Kidney glomerular epithelial cell (primary cell): ENCODE results near the gene SLC25A48.

Source experiments
- DNase-seq: peaks from one replicate; lab custom pipeline; 2025; lab: John Stamatoyannopoulos, UW

SLC25A48 gene, protein sequence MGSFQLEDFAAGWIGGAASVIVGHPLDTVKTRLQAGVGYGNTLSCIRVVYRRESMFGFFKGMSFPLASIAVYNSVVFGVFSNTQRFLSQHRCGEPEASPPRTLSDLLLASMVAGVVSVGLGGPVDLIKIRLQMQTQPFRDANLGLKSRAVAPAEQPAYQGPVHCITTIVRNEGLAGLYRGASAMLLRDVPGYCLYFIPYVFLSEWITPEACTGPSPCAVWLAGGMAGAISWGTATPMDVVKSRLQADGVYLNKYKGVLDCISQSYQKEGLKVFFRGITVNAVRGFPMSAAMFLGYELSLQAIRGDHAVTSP

DNA sequence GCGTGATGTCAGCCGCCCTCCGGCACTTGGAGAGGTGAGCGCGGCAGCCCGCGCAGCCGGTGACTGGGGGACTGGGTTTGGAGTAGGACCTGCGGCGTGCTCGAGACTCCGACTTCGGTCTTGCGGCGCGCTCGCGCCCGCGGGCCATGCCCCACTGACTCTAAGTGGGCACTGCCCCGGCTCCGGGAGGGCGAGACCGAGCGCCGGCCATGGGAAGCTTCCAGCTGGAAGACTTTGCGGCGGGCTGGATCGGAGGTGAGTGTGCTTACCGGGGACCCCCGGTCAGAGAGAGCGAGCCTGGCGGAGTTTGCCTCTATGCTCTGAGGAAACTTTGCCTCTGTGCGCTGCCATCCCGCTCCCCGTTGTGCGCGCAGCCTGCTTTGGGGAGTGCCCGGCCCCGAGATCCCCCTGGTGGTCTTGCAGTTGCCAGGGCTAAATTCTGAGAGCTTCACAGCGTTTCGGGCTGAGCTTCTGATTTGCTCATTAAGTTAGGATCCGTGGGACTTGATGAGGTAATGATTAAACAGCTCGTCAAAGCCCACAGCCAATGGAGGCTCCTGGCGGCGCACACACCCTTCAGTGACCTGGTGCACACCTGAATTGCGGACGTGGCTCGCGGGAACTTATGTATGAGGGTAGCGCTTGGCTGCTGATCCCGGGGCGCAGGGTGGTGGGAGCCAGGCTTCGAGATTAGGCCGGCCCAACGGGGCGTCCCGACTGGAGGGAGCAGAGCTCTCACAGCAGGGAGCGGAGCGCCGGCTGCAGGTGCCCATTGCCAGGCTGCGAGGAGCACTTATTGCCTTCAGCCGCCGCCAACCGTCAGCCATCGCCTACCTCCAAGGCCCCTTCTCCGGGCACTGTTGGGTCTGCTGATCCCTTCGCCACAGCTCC is at the start of gene SLC25A48:
Gene SLC25A48, plus strand, starts transcription at position 25 of the 891 bp plus-strand sequence. Its CDS starts 185 bp downstream, at position 210.
- DNase-seq = peak; percentile 32

DNA sequence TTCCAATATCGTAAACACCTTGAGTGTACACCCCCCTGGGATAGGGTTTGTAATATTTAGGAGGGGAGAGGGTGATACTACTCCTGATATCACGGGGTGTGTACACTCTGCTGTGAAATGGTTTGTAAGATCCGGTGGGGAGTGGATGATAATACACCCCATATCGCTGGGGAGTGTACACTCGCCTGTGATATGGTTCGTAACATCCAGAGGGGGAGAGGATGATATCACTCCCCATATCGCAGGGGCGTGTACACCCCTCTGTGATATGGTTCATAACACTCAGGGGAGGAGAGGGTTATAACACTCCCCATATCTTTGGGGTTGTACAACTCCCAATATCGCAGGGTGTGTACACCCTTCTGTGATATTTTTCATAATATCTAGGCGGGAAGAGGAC is 33.8 kb upstream of the SLC25A48 start:
- no peak for DNase-seq

DNA sequence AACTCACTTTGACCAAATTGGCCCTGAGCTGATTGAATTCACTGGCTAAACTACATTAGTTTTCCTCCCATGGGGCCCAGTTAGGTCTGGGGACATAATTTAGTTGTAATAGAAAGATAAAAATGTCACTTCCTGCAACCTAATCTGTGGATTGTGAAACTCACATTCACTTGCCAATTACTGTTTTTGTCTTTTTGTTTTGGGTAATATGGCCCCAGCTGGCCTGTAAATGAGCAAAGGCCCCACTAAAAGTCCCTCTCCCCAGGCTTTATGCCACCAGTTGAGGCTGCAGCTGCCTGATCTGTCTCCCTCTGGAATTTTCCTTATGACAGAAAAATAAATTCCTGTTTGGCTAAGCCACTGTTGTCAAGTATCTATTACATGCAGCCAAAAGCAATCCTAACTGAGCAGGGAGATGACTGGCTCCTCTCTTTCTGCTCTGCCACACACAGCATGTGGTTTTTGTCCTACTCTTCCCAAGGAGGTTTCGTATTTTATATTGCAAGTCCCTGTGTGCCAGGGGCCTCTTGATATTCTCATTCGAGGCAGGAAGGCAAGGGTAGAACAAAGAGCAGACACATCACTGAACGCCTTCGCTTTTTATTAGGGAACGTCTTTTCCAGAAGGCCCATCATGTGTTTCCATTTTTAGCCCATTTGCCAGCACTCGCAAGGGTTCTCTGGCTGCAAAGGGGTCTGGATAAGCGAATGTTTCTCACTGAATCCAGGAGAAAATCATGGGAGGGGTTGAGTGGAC is 24.1 kb upstream of the SLC25A48 start:
- no peak for DNase-seq

GRCh38 chr5:135811007-135811406 is 23.5 kb upstream of the SLC25A48 start:
- DNase-seq = no peak

DNA sequence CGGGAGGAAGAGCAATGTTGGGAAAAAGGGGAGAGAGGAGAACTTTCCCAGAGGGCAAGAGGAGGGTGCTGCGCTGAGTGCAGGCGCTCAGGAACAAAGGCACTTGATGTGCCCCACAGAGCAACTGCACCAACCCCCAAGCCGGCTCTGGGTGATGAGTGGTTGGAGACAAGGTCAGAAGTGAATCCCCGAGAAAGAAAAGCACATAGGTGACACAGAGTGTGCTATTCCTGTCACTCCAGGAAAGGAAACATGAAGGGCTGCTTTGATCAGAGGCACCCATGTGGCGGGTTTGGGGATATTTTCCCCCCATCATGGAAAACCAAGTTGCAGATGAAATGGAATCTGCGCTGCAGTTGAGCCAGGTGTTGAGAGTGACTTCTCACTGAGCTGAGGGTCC is 20.7 kb upstream of the SLC25A48 start:
- DNase-seq = no peak

- DNase-seq = no peak
Observed at GRCh38 chr5:135814316-135814715, 20.1 kb upstream of the SLC25A48 start.

- DNase-seq = no peak
Observed at GRCh38 chr5:135814812-135815211, 19.7 kb upstream of the SLC25A48 start.

DNA sequence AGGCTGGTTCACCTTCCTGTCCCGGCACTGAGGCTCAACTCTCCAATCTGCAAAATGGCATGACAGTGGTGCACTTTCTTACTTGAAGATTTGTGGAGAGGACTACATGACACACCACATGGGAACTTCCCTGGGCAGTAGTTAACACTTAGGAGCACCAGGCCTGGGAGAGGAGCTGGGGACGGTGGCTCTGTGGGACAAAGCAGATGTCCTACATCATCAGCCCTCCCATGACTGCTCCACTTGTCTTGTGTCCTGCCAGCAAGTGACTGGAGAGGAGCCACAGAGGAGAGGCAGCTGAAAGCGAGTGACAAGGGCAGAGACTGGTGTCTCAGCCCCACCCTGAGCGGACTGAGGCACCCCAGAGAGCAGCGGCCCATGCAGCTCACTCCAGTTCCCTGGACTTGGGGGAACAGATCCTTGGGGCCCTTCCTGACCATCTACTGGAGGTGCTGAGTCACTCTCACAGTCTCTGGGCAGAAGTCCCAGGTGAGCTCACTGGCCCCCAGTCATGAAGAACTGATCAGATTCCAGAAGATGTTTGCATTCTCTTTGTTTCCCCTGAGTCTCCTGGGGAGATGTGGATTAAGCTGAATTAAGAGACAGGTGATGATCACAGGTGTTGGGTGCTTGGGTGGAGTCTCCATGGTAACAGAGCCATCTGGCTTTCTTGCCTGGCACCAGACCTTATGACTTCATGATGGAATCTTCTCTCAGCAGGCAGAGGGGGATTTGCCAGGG is 13.2 kb upstream of the SLC25A48 start:
- DNase-seq = peak; percentile 7

- no peak for DNase-seq
Observed at GRCh38 chr5:135821802-135822201, 12.7 kb upstream of the SLC25A48 start.

DNA sequence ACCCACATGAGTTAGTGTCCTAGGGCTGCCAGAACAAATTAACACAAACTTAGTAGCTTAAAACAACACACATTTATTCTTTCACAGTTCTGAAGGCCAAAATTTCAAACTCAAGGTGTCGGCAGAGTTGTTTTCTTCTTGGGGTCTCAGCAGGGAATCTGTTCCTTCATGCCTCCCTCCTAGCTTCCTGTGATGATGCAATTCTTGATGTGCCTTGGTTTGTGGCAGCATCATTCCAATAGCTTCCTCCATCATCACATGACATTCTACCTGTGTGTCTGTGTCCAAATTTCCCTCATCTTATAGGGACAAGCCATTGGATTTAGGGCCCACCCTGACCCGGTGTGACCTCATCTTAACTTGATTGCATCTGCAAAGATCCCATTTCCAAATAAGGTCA is 12.2 kb upstream of the SLC25A48 start:
- no peak for DNase-seq

- DNase-seq = no peak
Observed at GRCh38 chr5:135822959-135823358, 11.5 kb upstream of the SLC25A48 start.

DNA sequence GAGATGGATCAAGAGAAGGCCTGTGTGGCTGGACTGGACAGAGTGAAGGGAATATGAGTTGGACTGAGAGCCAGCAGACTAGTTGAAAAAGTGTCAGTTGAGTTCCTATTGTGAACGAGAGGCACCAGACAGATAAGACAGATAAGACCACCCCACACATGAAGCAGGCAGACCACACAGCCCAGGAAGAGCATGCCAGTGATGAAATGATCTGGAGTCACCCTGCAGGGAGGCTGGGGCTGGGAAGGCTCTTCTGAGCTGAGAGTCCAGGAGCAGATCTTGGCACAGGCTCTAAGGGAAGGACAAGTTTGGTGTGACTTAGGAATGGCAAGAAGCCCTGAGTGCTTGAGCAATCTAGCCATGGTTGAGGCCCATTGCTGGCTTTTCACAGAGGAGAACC is 10.6 kb upstream of the SLC25A48 start:
- DNase-seq = no peak

GRCh38 chr5:135824541-135825041 is 9.9 kb upstream of the SLC25A48 start:
- DNase-seq = no peak

DNA sequence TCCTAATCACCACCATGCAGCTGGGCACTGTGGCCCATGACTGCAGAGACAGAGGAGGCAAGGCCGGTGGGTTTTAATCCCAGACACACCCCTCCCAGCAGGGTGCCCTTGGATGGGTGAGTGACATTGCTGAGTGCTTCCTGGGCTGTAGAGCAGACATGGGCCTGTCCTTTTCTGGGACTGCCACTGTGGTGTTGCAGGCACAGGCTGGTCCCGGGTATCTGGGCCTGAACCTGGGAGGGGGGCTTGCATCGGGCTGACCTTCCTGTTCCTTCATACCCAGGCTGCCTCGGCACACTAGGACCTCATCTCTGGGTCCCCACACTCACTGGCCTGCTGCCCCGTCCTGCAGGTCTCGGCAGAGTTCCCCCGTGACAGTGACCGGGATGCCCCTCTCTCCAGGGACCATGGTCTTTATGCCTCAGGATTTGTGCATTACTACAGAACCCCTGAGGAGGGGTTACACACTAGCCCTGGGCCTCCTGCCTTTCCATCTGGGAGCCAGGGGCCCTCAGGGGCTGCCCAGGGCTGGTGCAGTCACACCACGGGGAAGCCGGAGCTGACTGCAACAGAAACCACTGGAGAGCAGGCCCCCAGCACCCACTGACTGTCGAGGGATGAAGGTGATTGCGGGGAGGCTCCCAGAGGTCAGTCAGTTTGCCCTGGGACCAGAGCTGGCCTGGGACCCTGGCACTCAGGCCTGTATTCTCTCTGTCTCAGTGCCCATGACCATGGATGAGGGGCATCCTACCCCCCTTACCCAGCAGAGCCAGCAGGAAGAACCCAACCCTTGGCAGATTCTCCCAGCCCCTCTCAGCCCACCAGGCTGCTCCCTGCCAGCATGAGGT is 8.9 kb upstream of the SLC25A48 start:
- DNase-seq = no peak

DNA sequence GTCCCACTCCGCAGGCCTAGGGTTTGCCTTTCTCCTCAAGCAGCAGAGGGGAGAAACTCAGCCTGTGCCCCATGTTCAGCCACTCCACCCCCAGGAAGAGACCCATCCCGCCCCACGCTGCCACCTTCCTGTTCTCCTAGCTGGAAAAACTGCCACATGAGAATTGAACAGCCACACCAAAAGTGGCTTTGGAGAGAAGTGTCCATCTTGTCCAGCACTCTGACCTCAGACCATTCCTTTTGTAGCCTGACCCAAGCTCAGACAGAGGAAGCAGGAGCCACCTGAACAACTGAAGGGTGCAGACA is 8.3 kb upstream of the SLC25A48 start:
- no peak for DNase-seq

- no peak for DNase-seq
Observed at GRCh38 chr5:135826994-135827671, 7.3 kb upstream of the SLC25A48 start.

GRCh38 chr5:135827965-135828781 is 6.3 kb upstream of the SLC25A48 start:
- no peak for DNase-seq

- no peak for DNase-seq
Observed at GRCh38 chr5:135828782-135829127, 5.7 kb upstream of the SLC25A48 start.

DNA sequence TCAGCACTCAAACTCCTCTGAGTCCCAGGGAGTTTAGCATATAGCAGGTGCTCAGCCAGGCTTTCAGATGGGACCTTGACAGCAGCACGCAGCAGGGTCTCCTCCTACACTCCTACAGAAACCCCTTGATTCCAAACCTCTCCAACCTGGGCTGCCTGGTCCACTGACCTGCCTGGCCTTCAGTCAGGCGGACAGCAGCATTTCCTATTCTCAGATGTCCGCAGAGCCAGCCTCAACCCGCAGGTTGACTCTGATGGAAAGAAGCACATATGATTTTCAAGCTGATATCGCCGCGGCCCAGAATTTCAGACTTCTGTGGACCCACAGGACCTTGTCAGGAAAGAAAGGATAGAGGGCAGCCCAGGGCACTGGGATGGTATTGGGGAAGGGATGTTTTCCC is 5.3 kb upstream of the SLC25A48 start:
- DNase-seq = no peak
